Tibial nerve (tissue), 4 donors: ENCODE results near the gene TMEM106B. TPM values are rescaled to one million over a fixed set of nuclear protein-coding genes. Genes with fewer than 3 reads are reported as not detected.
A peak's percentile ranks its signal among the peaks of the same experiment; 100 is the strongest.

Source experiments
- DNase-seq, 2 donors: peaks; one replicate each; pipeline ENCODE4 v3.0.0-alpha.2; 2019; ENCODE audit warnings: low spot score in 2 of 2
- H3K27ac ChIP-seq, 4 donors: fragments of 200-600 bp; sonication (generic) in 3 of 4; one replicate each; pipeline ENCODE4 v1.5.1; 2017 to 2019; ENCODE audit warnings: mild to moderate bottlenecking in 1 of 4
- H3K27me3 ChIP-seq, 2 donors: fragments of 200-600 bp; sonication (generic) in 1 of 2; one replicate each; pipeline versions ENCODE4 v1.5.1 to v1.6.0; 2017 to 2019
- H3K36me3 ChIP-seq, 3 donors: fragments of 200-600 bp; sonication (generic); one replicate each; pipeline ENCODE4 v1.5.1; 2018 to 2019
- H3K4me1 ChIP-seq, 4 donors: fragments of 200-600 bp; sonication (generic) in 3 of 4; one replicate each; pipeline ENCODE4 v1.5.1; 2017 to 2019
- H3K4me3 ChIP-seq, 4 donors: fragments of 200-600 bp; sonication (generic) in 3 of 4; one replicate each; pipeline ENCODE4 v1.5.1; 2017 to 2019; ENCODE audit warnings: mild to moderate bottlenecking in 1 of 4, moderate library complexity in 1 of 4
- H3K9me3 ChIP-seq, 4 donors: fragments of 200-600 bp; sonication (generic) in 3 of 4; one replicate each; pipeline ENCODE4 v1.5.1; 2017 to 2019
- CTCF ChIP-seq, 5 experiments: fragments of 200-600 bp in 3 of 5; fragments of 450-650 bp in 2 of 5; sonication (generic) in 3 of 5; IDR thresholded peaks; one replicate each; pipeline ENCODE4 v1.5.1; 2016 to 2019; ENCODE audit warnings: antibody characterized with exemption in 5 of 5, mild to moderate bottlenecking in 3 of 5, moderate library complexity in 2 of 5
- EP300 ChIP-seq, 2 donors: sonication (generic); formaldehyde crosslinking; IDR thresholded peaks; one replicate each; pipeline ENCODE4 v1.6.1; 2017; ENCODE audit warnings: antibody characterized with exemption in 2 of 2, mild to moderate bottlenecking in 1 of 2
- POLR2A ChIP-seq, 2 donors: fragments of 450-650 bp; IDR thresholded peaks; one replicate each; pipeline ENCODE4 v1.6.1; 2017; ENCODE audit warnings: antibody characterized with exemption in 2 of 2, mild to moderate bottlenecking in 2 of 2, moderate library complexity in 2 of 2
- WGBS, 2 donors: methylation state at CpG; one replicate each; pipeline ENCODE4 v1.1.5; 2018; 5-methylcytosine and 5-hydroxymethylcytosine counted together
- total RNA-seq, 4 donors: library from RNA; depleted of rRNA; stranded (reverse); fragments of >200 nt; gene quantifications; one replicate each; pipeline ENCODE4 v1.1.0, GENCODE V29; 2016

Gene TMEM106B
- total RNA-seq, 4 donors from 2014 or later = 22.2 to 57.1 (median 47.5) TPM

- H3K4me3 ChIP-seq = no peak overlapping the region
- H3K36me3 ChIP-seq = peaks cover 0 to 45% (median 0%) of the 10 kb centered on the region in 3 donors
- TF ChIP-seq CTCF (IDR thresholded peaks at IDR 0.05) (no peak), EP300 (IDR thresholded peaks at IDR 0.05) (no peak), POLR2A (IDR thresholded peaks at IDR 0.05) (no peak)
- DNase-seq = no peak
- no peaks in the 10 kb centered on the region for H3K27me3 ChIP-seq
- no peaks in the 10 kb centered on the region for H3K4me1 ChIP-seq
- no peak overlapping the region for H3K27ac ChIP-seq
- peaks cover 0 to 8% (median 2%) of the 10 kb centered on the region in 4 donors for H3K9me3 ChIP-seq
- WGBS, 2 donors = 97 to 99% methylated on average over 2 of the region's 2 CpGs
Measured at GRCh38 chr7:12234334-12234865, 23.3 kb downstream of the TMEM106B start.

GRCh38 chr7:12235970-12236369 is 24.9 kb downstream of the TMEM106B start:
- no peaks in the 10 kb centered on the region for H3K27me3 ChIP-seq
- peaks cover 0 to 39% (median 0%) of the 10 kb centered on the region in 3 donors for H3K36me3 ChIP-seq
- H3K4me1 ChIP-seq = no peaks in the 10 kb centered on the region
- DNase-seq = no peak
- no peak overlapping the region for H3K27ac ChIP-seq
- WGBS, 2 donors = 95 to 100% methylated on average over 1 of the region's 1 CpG
- TF ChIP-seq POLR2A (IDR thresholded peaks at IDR 0.05) (no peak), CTCF (IDR thresholded peaks at IDR 0.05) (no peak), EP300 (IDR thresholded peaks at IDR 0.05) (no peak)
- peaks cover 0 to 8% (median 2%) of the 10 kb centered on the region in 4 donors for H3K9me3 ChIP-seq
- no peak overlapping the region for H3K4me3 ChIP-seq

- 98 to 100% methylated on average over 1 of the region's 1 CpG for WGBS, 2 donors
Measured at GRCh38 chr7:12237007-12237406, 25.9 kb downstream of the TMEM106B start.

GRCh38 chr7:12239806-12240205 is 28.7 kb downstream of the TMEM106B start:
- no peak overlapping the region for H3K27ac ChIP-seq
- no peak overlapping the region for H3K4me3 ChIP-seq
- DNase-seq = no peak
- no peaks in the 10 kb centered on the region for H3K4me1 ChIP-seq
- WGBS, 2 donors = 85 to 87% methylated on average over 3 of the region's 3 CpGs
- H3K27me3 ChIP-seq = no peaks in the 10 kb centered on the region
- H3K9me3 ChIP-seq = peaks cover 0 to 8% (median 2%) of the 10 kb centered on the region in 4 donors
- peaks cover 0 to 24% (median 0%) of the 10 kb centered on the region in 3 donors for H3K36me3 ChIP-seq
- TF ChIP-seq POLR2A (IDR thresholded peaks at IDR 0.05) (no peak), CTCF (IDR thresholded peaks at IDR 0.05) (no peak), EP300 (IDR thresholded peaks at IDR 0.05) (no peak)

More at GRCh38 chr7:12237007-12237406, 25.9 kb downstream of the TMEM106B start:
- peaks cover 0 to 39% (median 0%) of the 10 kb centered on the region in 3 donors for H3K36me3 ChIP-seq
- no peaks in the 10 kb centered on the region for H3K4me1 ChIP-seq
- H3K9me3 ChIP-seq = peaks cover 0 to 8% (median 2%) of the 10 kb centered on the region in 4 donors
- no peak overlapping the region for H3K27ac ChIP-seq
- no peak for DNase-seq
- TF ChIP-seq EP300 (IDR thresholded peaks at IDR 0.05) = no peak
- no peak for TF ChIP-seq CTCF (IDR thresholded peaks at IDR 0.05)
- no peak for TF ChIP-seq POLR2A (IDR thresholded peaks at IDR 0.05)
- no peaks in the 10 kb centered on the region for H3K27me3 ChIP-seq
- H3K4me3 ChIP-seq = no peak overlapping the region

GRCh38 chr7:12244129-12244528 is 33.0 kb downstream of the TMEM106B start:
- Histone ChIP-seq H3K27ac (no peak overlapping the region), H3K4me3 (no peak overlapping the region), H3K4me1 (no peaks in the 10 kb centered on the region), H3K36me3 (peaks cover 0 to 6% (median 0%) of the 10 kb centered on the region in 3 donors), H3K27me3 (no peaks in the 10 kb centered on the region), H3K9me3 (peaks cover 0 to 8% (median 0%) of the 10 kb centered on the region in 4 donors)
- DNase-seq = no peak
- 60 to 73% methylated on average over 3 of the region's 3 CpGs for WGBS, 2 donors
- TF ChIP-seq POLR2A (IDR thresholded peaks at IDR 0.05) (no peak), CTCF (IDR thresholded peaks at IDR 0.05) (peak in 2 of 5 experiments; percentile 15 to 20)
